GM12878 (cell line): ENCODE measurements around the gene LZIC. TPM values are rescaled to one million over a fixed set of nuclear protein-coding genes. Genes with fewer than 3 reads are reported as not detected.

Experiments
- ATAC-seq: fragments of 200-7000 bp; cut with Tn5 transposase; 3 replicates; pipeline ENCODE4 v1.9.1; 2020; ENCODE audit warnings: mild to moderate bottlenecking, moderate library complexity
- BruUV-seq: library from RNA; stranded (reverse); fragments of 400-500 nt; replicated peaks from 2 replicates; lab custom pipeline; 2021; lab: Mats Ljungman, UMichigan
- CTCF ChIA-PET: fragments of 300-600 bp; sonication (Branson Sonifier 250); formaldehyde crosslinking; extraction: SDS; loops from one replicate; lab custom pipeline; 2021; ENCODE audit warnings: inconsistent platforms; lab: Yijun Ruan, JAX
- POLR2A ChIA-PET: fragments of 350-600 bp; formaldehyde crosslinking; extraction: SDS; loops from one replicate; lab custom pipeline; 2021; ENCODE audit warnings: inconsistent platforms; lab: Charles Lee
- RAD21 ChIA-PET: fragments of 300-600 bp; sonication (Branson Sonifier 250); formaldehyde crosslinking; loops from one replicate; lab custom pipeline; 2023; ENCODE audit warnings: antibody characterized with exemption; ENCODE audit not compliant: unreplicated experiment; lab: Charles Lee
- SMC1A ChIA-PET: fragments of 300-600 bp; sonication (Branson Sonifier 250); formaldehyde crosslinking; loops from one replicate; lab custom pipeline; 2023; ENCODE audit not compliant: unreplicated experiment, uncharacterized antibody; lab: Charles Lee
- DNase-seq: peaks from one replicate; pipeline ENCODE4 v3.0.0-alpha.2; 2011; ENCODE audit warnings: low read depth, low spot score
- FAIRE-seq: peaks from 3 replicates; lab custom pipeline; 2011; peaks lifted over from hg19 to GRCh38; lab: Jason Lieb, UNC
- H2AFZ ChIP-seq: 2 replicates; pipeline ENCODE4 v1.6.0; 2011; ENCODE audit warnings: low read depth, low read length, control low read depth; ENCODE audit not compliant: control insufficient read depth
- H3K27ac ChIP-seq: 2 replicates; pipeline ENCODE4 v1.5.1; 2011; ENCODE audit warnings: control low read depth; ENCODE audit not compliant: control insufficient read depth, insufficient read depth
- H3K27me3 ChIP-seq, 2 experiments: replicated peaks in 1 of 2; 2 replicates each; pipeline versions ENCODE4 v1.6.0 to v1.6.1; 2011; ENCODE audit warnings: low read length in 1 of 2; ENCODE audit not compliant: control insufficient read depth in 2 of 2, insufficient read depth in 2 of 2
- H3K36me3 ChIP-seq, 2 experiments: 2 replicates each; pipeline ENCODE4 v1.5.1; 2011; ENCODE audit warnings: low read length in 1 of 2; ENCODE audit not compliant: control insufficient read depth in 2 of 2, insufficient read depth in 2 of 2
- H3K4me1 ChIP-seq: 2 replicates; pipeline ENCODE4 v1.6.1; 2011; ENCODE audit warnings: mild to moderate bottlenecking, low read length, moderate library complexity, mixed read lengths; ENCODE audit not compliant: control insufficient read depth, insufficient read depth
- H3K4me2 ChIP-seq: 2 replicates; pipeline ENCODE4 v1.6.0; 2011; ENCODE audit warnings: control low read depth; ENCODE audit not compliant: control insufficient read depth, insufficient read depth
- H3K4me3 ChIP-seq: fragments of 200-600 bp; sonication (generic); 2 replicates; pipeline ENCODE4 v1.5.1; 2016
- H3K79me2 ChIP-seq: 2 replicates; pipeline ENCODE4 v1.6.0; 2011; ENCODE audit warnings: low read length; ENCODE audit not compliant: control insufficient read depth, insufficient read depth
- H3K9ac ChIP-seq: 2 replicates; pipeline ENCODE4 v1.8.0; 2011; ENCODE audit warnings: low read length, control low read depth, mixed read lengths; ENCODE audit not compliant: control insufficient read depth, insufficient read depth
- H3K9me3 ChIP-seq: replicated peaks from 3 replicates; pipeline ENCODE4 v1.5.1; 2011; ENCODE audit warnings: mild to moderate bottlenecking, low read length; ENCODE audit not compliant: control insufficient read depth, insufficient read depth
- H4K20me1 ChIP-seq: 2 replicates; pipeline ENCODE4 v1.6.0; 2011; ENCODE audit not compliant: control insufficient read depth, insufficient read depth
- CEBPB ChIP-seq, 2 experiments: fragments of 150-350 bp in 1 of 2; IDR thresholded peaks; 2 replicates each; pipeline ENCODE4 v1.6.1; 2012 to 2014; ENCODE audit warnings: low read depth in 2 of 2, low read length in 2 of 2, borderline replicate concordance in 1 of 2, inconsistent platforms in 1 of 2
- CTCF ChIP-seq, 3 experiments: IDR thresholded peaks in 2 of 3; conservative IDR thresholded peaks in 1 of 3; 2 replicates each; pipeline ENCODE4 v1.5.1; 2011; ENCODE audit warnings: low read depth in 3 of 3, low read length in 3 of 3, mild to moderate bottlenecking in 3 of 3, control low read depth in 2 of 3, moderate library complexity in 2 of 3, inconsistent platforms in 1 of 3, mixed read lengths in 1 of 3; ENCODE audit not compliant: control insufficient read depth in 2 of 3, insufficient read depth in 1 of 3; ENCODE audit errors: extremely low read depth in 1 of 3
- MTA3 ChIP-seq: IDR thresholded peaks from 2 replicates; pipeline ENCODE4 v1.6.1; 2012; ENCODE audit warnings: low read length, inconsistent platforms, borderline replicate concordance
- WGBS: methylation state at CpG from one replicate; pipeline ENCODE4 v1.1.6; 2016; ENCODE audit warnings: low lambda C conversion rate; ENCODE audit not compliant: insufficient replicate concordance, insufficient coverage; ENCODE audit errors: missing lambda C conversion rate; 5-methylcytosine and 5-hydroxymethylcytosine counted together
- in situ Hi-C: fragments of 300-500 bp; cut with MboI; formaldehyde crosslinking; loops from 9 replicates; pipeline ENCODE4 v1.14.3; 2018; ENCODE audit warnings: mixed read lengths
- intact Hi-C: fragments of 100-400 bp; cut with micrococcal nuclease; formaldehyde crosslinking; loops from one replicate; pipeline ENCODE4 v1.14.2; 2022; ENCODE audit not compliant: unreplicated experiment
- polyA plus RNA-seq, 11 experiments: library from polyadenylated mRNA; depleted of rRNA in 4 of 11; unstranded in 6 of 11; stranded (reverse) in 5 of 11; fragments of >200 nt; fragmentation: Nextera tagmentation in 4 of 11; fragmentation: Illumina TruSeq in 1 of 11; extraction: Ambion mirVana in 4 of 11; extraction: Trizol in 1 of 11; gene quantifications; 1 replicate in 1 of 11; 2 replicates in 10 of 11; pipeline versions ENCODE4 v1.2.1 to v1.2.3, GENCODE V29; 2011 to 2016; ENCODE audit warnings: inconsistent platforms in 2 of 11, missing spikeins in 2 of 11, low read depth in 1 of 11
- total RNA-seq, 4 experiments: library from RNA; depleted of rRNA in 3 of 4; stranded (reverse); fragments of >200 nt in 3 of 4; fragmentation: Illumina TruSeq in 1 of 4; extraction: Trizol in 1 of 4; gene quantifications; 2 replicates each; pipeline versions ENCODE4 v1.2.1 to v1.2.3, GENCODE V29; 2013 to 2021

LZIC gene
- total and polyA plus RNA-seq, 10 of the 15 experiments (the other 5 are each of a cell fraction or from before 2014, with no cell fraction given), result 7.3 to 30.3 (median 17.1) TPM

- in situ Hi-C loops (no loop called here), intact Hi-C loops (no loop called here)
- H4K20me1 ChIP-seq, result no peaks in the 10 kb centered on the region
- no peak overlapping the region for H2AFZ ChIP-seq
- ChIA-PET RAD21 (interaction anchor here (0.9 kb wide), 1 partner anchor 132 kb away, joined by 3 read pairs; no protein-coding TSS in a partner anchor), POLR2A (interaction anchor here (0.6 kb wide), 1 partner anchor 862 kb away, joined by 4 read pairs; no protein-coding TSS in a partner anchor), SMC1A (interaction anchor here (0.6 kb wide), 1 partner anchor 541 kb away, joined by 3 read pairs; no protein-coding TSS in a partner anchor), CTCF (interaction anchor here (0.6 to 3.3 kb wide), 6 partner anchors 11 to 300 kb away, joined by 3 to 10 read pairs (median 4); no protein-coding TSS in a partner anchor)
- H3K27ac ChIP-seq, result no peak overlapping the region
- no TSS peak for BruUV-seq
- no peaks in the 10 kb centered on the region for H3K79me2 ChIP-seq
- peaks cover under 1% of the 10 kb centered on the region; the same call in 1 of the 2 replicates for H3K4me1 ChIP-seq
- DNase-seq (no peak), ATAC-seq (no peak), FAIRE-seq (no peak)
- 94% methylated on average over 2 of the region's 2 CpGs for WGBS
- H3K27me3 ChIP-seq, result no peaks in the 10 kb centered on the region
- no peak overlapping the region for H3K4me2 ChIP-seq
- no peak for TF ChIP-seq CEBPB (IDR thresholded peaks at IDR 0.05; ENCODE audit: borderline replicate concordance in 1 of 2, low read depth in 2 of 2, low read length in 2 of 2)
- no peaks in the 10 kb centered on the region for H3K9me3 ChIP-seq
- H3K36me3 ChIP-seq, result no peaks in the 10 kb centered on the region
- no peak overlapping the region for H3K4me3 ChIP-seq
- H3K9ac ChIP-seq, result no peak overlapping the region
Observed at GRCh38 chr1:9916452-9916851, 26.7 kb downstream of the LZIC start.

DNA sequence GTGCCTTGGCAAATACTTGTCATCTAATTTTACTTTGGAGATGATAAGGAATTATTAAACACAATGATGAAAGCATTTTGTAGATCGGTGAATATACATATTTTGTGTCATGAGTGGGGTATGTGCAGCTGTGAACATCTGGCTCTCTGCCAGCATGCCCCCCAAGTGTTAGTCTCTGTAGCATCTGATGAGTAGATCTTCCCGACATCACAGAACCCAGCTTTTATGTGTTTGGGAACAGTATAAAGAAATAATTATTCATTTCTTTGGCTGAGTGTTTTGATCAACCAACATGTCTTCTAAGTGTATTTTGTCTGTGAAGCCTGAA lies 28.6 kb downstream of the LZIC start:
- 68% methylated on average over 2 of the region's 2 CpGs for WGBS

More for the DNA sequence above, 28.6 kb downstream of the LZIC start:
- Histone ChIP-seq H2AFZ (no peak overlapping the region), H3K4me3 (no peak overlapping the region), H3K4me2 (no peak overlapping the region), H3K9me3 (no peaks in the 10 kb centered on the region), H3K4me1 (peaks cover 4% of the 10 kb centered on the region), H4K20me1 (no peaks in the 10 kb centered on the region), H3K9ac (no peak overlapping the region), H3K36me3 (no peaks in the 10 kb centered on the region), H3K27me3 (no peaks in the 10 kb centered on the region), H3K79me2 (peaks cover under 1% of the 10 kb centered on the region; the same call in 1 of the 2 replicates), H3K27ac (no peak overlapping the region)
- FAIRE-seq (no peak), ATAC-seq (no peak), DNase-seq (no peak)
- ChIA-PET POLR2A (interaction anchor here (0.7 kb wide), 2 partner anchors 14 to 506 kb away, joined by 3 to 4 read pairs; no protein-coding TSS in a partner anchor), CTCF (interaction anchor here (1.2 to 2.3 kb wide), 8 partner anchors 23 to 419 kb away, joined by 3 to 15 read pairs (median 4); no protein-coding TSS in a partner anchor), RAD21 (interaction anchor here (0.9 to 1.1 kb wide), 3 partner anchors 37 to 130 kb away, joined by 3 to 6 read pairs (median 3); no protein-coding TSS in a partner anchor), SMC1A (interaction anchor here (0.9 to 1.2 kb wide), 4 partner anchors 10 to 298 kb away, joined by 3 to 5 read pairs (median 4); no protein-coding TSS in a partner anchor)
- TF ChIP-seq MTA3 (no peak), CTCF (IDR thresholded peaks at IDR 0.05 in 2 of 3, conservative IDR thresholded peaks at IDR 0.05 in 1 of 3; ENCODE audit: control insufficient read depth in 2 of 3, extremely low read depth in 1 of 3, insufficient read depth in 1 of 3, low read depth in 3 of 3, low read length in 3 of 3) (0 out of 6 replicates have a peak, but pooled peaks of 1 of the 3 experiments have one; percentile 17)
- intact Hi-C loops (no loop called here), in situ Hi-C loops (no loop called here)
- no TSS peak for BruUV-seq
